ENCODE data around the gene SLC35F5. TPM values are rescaled to one million over a fixed set of nuclear protein-coding genes. Genes with fewer than 3 reads are reported as not detected.
"Not testable (repeated sequence)": the region's sequence is repeated elsewhere in the genome, so short reads cannot be mapped to it uniquely, and the experiment has no call there.

SLC35F5 gene
- polyA plus RNA-seq, 3 donors from 2014 or later, result 10.4 to 11.9 (median 10.5) TPM

DNA sequence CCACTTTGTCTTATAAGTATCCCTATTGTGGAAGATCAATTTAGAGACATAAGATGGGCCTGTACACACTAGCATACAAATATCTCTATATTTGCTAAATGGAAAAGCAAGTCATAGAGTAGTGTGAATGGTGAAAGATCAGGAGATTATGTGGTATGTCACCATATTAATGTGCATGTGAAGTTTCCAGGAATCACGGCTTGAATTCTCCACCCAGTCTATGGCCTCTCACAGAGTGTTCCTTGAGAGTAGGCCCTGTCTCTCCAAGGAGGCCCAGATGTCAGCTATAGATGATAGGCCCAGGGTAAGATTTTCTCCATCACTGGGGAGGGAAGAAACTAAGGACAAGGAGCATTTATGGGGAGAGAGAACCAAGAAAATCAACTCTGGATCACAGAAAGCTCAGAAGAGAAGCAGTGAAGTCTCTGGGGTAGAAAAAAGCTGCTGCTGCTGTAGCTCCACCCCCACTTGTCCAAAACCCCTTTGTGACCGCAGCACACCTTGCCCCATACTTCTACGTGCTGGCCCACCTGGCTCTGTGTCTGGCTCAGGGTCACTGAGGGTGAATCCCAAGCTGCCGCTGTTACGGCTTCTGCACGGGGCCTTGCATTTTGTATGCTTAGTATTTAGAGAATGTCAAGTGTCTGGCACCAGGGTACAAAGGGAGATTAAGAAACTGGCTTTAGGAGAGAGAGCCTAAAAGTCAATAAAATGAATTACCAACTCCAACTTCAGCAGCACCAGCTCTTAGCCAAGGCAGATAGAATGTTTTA is 91.5 kb downstream of the SLC35F5 start:
- H3K4me1 Mint-ChIP-seq; H3K4me3 Mint-ChIP-seq; H3K27me3 Mint-ChIP-seq (ENCODE audit: low read depth in 3 of 3); H3K27ac Mint-ChIP-seq; H3K9me3 Mint-ChIP-seq; H3K36me3 Mint-ChIP-seq; DNase-seq: not testable (repeated sequence)

DNA sequence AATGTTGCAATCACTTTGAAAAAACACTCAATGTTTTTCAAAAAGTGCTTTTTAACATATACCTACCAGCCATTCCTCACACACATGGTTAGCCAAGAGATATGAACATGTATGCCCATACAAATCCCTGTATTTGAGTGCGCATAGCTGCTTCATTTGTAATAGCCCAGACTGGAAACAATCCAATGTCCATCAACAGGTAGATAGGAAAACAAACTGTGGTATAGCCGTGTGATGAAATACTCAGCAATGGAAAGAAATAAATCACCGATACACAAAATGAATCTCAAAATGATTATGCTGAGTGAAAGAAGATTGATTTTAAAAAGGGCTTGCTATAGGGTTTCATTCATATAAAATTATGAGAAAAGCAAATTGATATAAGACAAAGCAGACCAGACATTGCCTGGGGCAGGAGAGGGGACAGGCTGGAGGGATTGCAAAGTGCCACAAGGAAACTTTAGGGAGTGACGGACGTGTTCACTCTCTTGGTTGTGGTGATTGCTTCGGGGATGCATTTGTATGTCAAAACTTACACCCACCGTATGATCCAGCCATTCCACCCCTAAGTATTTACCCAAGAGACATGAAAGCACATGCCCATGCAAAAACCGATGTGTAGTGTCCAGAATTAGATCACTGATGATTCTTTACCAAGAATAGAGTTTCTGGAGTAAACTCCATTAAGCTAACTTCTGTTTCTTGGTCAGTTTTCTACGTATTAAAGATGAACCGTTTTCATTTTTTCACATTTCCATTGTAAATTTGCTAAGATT is 93.0 kb downstream of the SLC35F5 start:
- not testable (repeated sequence) for H3K4me1 Mint-ChIP-seq; H3K36me3 Mint-ChIP-seq; H3K9me3 Mint-ChIP-seq; H3K27me3 Mint-ChIP-seq (ENCODE audit: low read depth in 3 of 3); H3K27ac Mint-ChIP-seq; DNase-seq; H3K4me3 Mint-ChIP-seq

Other genes starting within 250 kb of the SLC35F5 start
- gene RABL2A, start 129.4 kb downstream of the SLC35F5 start, polyA plus RNA-seq, result 10 to 100 TPM in 1 of 3 donors, 1 to 10 TPM in 2; 5.7 to 15.4 (median 9.0) TPM
- gene ACTR3, start 133.4 kb upstream of the SLC35F5 start, polyA plus RNA-seq, result 100 to 1,000 TPM; 501 to 732 (median 726) TPM

Data from immature natural killer cell (primary cell).